Prostate gland (tissue), 2 donors: ENCODE results near the gene RGS21.

Source experiments
- CTCF ChIP-seq, 4 experiments: fragments of 200-600 bp in 2 of 4; fragments of 450-650 bp in 2 of 4; sonication (generic) in 2 of 4; IDR thresholded peaks; 1 replicate in 3 of 4; 2 replicates in 1 of 4; pipeline ENCODE4 v1.5.1; 2016 to 2019; ENCODE audit warnings: antibody characterized with exemption in 4 of 4, mild to moderate bottlenecking in 2 of 4, moderate library complexity in 2 of 4
- POLR2A ChIP-seq: fragments of 450-650 bp; IDR thresholded peaks from one replicate; pipeline ENCODE4 v1.6.1; 2016; ENCODE audit warnings: antibody characterized with exemption, mild to moderate bottlenecking
- POLR2AphosphoS5 ChIP-seq: sonication (generic); formaldehyde crosslinking; IDR thresholded peaks from one replicate; pipeline ENCODE4 v1.6.1; 2017; ENCODE audit warnings: antibody characterized with exemption

- TF ChIP-seq POLR2AphosphoS5 (no peak), POLR2A (no peak), CTCF (IDR thresholded peaks at IDR 0.05) (no peak)
Measured at GRCh38 chr1:192402571-192402970, 85.8 kb downstream of the RGS21 start.
